ENCODE measurements around the gene ORAI2.
A peak's percentile ranks its signal among the peaks of the same experiment; 100 is the strongest.

The ORAI2 gene

DNA sequence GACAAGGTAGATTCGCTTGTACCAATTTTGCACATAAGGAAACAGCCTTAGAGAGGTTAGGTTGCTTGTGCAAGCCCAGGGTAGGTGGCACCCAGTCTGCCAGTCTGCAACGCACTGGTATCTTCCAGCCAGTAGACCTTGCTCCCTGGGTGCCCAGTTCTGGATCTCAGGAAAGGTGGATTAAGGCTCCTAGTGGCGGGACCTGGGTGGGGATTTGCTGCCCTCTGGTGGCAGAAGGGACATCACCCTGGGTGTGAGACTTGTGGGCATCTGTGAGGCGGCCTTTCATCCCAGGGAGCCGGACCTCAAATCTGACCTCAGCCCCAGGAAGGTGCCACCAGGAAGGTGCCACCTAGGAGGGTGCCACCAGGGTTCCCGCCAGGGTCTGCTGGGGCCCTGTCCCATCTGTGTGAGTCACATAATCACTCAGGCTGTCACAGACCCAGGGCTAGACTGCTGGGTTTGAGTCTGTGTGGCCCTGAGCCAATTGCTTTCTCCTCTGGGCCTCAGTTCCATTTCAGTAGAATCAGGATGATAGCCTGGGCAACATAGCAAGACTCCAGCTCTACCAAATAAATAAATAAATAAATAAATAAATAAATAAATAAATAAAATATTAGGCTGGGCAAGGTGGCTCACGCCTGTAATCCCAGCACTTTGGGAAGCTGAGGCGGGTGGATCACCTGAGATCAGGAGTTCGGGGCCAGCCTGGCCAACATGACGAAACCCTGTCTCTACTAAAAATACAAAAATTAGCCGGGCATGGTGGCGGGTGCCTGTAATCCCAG, 42.5 kb upstream of the ORAI2 start:
- no peak overlapping the region for H3K4me3 ChIP-seq (replicated peaks; ENCODE audit: insufficient read depth, low read length)
- DNase-seq (ENCODE audit: low read depth in 1 of 2, low spot score in 1 of 2), result peak; percentile 54 to 70
- TF ChIP-seq, protein P1, sequence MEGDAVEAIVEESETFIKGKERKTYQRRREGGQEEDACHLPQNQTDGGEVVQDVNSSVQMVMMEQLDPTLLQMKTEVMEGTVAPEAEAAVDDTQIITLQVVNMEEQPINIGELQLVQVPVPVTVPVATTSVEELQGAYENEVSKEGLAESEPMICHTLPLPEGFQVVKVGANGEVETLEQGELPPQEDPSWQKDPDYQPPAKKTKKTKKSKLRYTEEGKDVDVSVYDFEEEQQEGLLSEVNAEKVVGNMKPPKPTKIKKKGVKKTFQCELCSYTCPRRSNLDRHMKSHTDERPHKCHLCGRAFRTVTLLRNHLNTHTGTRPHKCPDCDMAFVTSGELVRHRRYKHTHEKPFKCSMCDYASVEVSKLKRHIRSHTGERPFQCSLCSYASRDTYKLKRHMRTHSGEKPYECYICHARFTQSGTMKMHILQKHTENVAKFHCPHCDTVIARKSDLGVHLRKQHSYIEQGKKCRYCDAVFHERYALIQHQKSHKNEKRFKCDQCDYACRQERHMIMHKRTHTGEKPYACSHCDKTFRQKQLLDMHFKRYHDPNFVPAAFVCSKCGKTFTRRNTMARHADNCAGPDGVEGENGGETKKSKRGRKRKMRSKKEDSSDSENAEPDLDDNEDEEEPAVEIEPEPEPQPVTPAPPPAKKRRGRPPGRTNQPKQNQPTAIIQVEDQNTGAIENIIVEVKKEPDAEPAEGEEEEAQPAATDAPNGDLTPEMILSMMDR (IDR thresholded peaks at IDR 0.05; ENCODE audit: insufficient read depth, low read length), result peak; percentile 92
- TF ChIP-seq REST (IDR thresholded peaks at IDR 0.05; ENCODE audit: insufficient replicate concordance, low read depth), result no peak
- no peak overlapping the region for H3K27ac ChIP-seq (replicated peaks)
- H3K27me3 ChIP-seq (ENCODE audit: insufficient read depth, poor library complexity, severe bottlenecking), result no peaks in the 10 kb centered on the region

GRCh38 chr7:102392330-102392729, 41.0 kb upstream of the ORAI2 start:
- Histone ChIP-seq H3K27me3 (ENCODE audit: insufficient read depth, poor library complexity, severe bottlenecking) (no peaks in the 10 kb centered on the region), H3K4me3 (replicated peaks; ENCODE audit: insufficient read depth, low read length) (no peak overlapping the region), H3K27ac (replicated peaks) (no peak overlapping the region)
- no peak for TF ChIP-seq POLR2AphosphoS5 (IDR thresholded peaks at IDR 0.05; ENCODE audit: low read depth)
- no peak for DNase-seq (ENCODE audit: low read depth in 1 of 2, low spot score in 1 of 2)

DNA sequence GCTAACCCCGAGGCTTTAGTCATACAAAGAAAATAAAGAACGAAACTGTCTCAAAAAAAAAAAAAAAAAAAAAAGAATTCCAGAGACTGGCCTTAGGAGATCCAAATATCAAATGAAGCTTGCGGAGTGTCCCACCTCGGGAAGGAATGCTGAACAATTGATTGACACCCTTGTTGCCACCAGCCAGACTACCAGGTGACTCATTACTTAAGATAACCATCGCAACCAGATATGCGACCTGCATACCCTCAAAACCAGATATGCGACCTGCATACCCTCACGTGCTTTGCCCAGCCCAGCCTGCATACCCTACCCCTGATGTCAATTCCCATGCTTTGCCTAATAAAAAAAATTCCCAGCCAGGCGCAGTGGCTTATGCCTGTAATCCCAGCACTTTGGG, 39.9 kb upstream of the ORAI2 start:
- H3K27ac ChIP-seq (replicated peaks), result no peak overlapping the region
- TF ChIP-seq GABPA (IDR thresholded peaks at IDR 0.05; ENCODE audit: low read depth) (no peak), REST (IDR thresholded peaks at IDR 0.05; ENCODE audit: insufficient replicate concordance, low read depth) (no peak), SPI1 (IDR thresholded peaks at IDR 0.05; ENCODE audit: borderline replicate concordance, low read depth) (no peak), POLR2AphosphoS5 (IDR thresholded peaks at IDR 0.05; ENCODE audit: low read depth) (no peak)
- TF ChIP-seq, protein P1 (IDR thresholded peaks at IDR 0.05; ENCODE audit: insufficient read depth, low read length), result no peak
- H3K27me3 ChIP-seq (ENCODE audit: insufficient read depth, poor library complexity, severe bottlenecking), result no peaks in the 10 kb centered on the region
- H3K4me3 ChIP-seq (replicated peaks; ENCODE audit: insufficient read depth, low read length), result no peak overlapping the region
- DNase-seq (ENCODE audit: low read depth in 1 of 2, low spot score in 1 of 2), result no peak

GRCh38 chr7:102395592-102395872, 37.8 kb upstream of the ORAI2 start:
- Histone ChIP-seq H3K4me3 (replicated peaks; ENCODE audit: insufficient read depth, low read length) (peak overlapping the region; percentile 93), H3K27me3 (ENCODE audit: insufficient read depth, poor library complexity, severe bottlenecking) (no peaks in the 10 kb centered on the region), H3K27ac (replicated peaks) (no peak overlapping the region)
- TF ChIP-seq GABPA (IDR thresholded peaks at IDR 0.05; ENCODE audit: low read depth), result no peak
- no peak for TF ChIP-seq POLR2AphosphoS5 (IDR thresholded peaks at IDR 0.05; ENCODE audit: low read depth)
- TF ChIP-seq, protein P1 (IDR thresholded peaks at IDR 0.05; ENCODE audit: insufficient read depth, low read length), result no peak
- no peak for TF ChIP-seq SPI1 (IDR thresholded peaks at IDR 0.05; ENCODE audit: borderline replicate concordance, low read depth)
- no peak for TF ChIP-seq REST (IDR thresholded peaks at IDR 0.05; ENCODE audit: insufficient replicate concordance, low read depth)
- no peak for DNase-seq (ENCODE audit: low read depth in 1 of 2, low spot score in 1 of 2)
